GM23338 (cell line): ENCODE results near the gene FRMD1. TPM values are rescaled to one million over a fixed set of nuclear protein-coding genes. Genes with fewer than 3 reads are reported as not detected.

Source experiments
- ATAC-seq: fragments of 200-7000 bp; cut with Tn5 transposase; 3 replicates; pipeline ENCODE4 v1.9.1; 2020
- DNase-seq: peaks from one replicate; pipeline ENCODE4 v3.0.0-alpha.2; 2015; ENCODE audit warnings: low spot score
- H2AFZ ChIP-seq: fragments of 200-600 bp; sonication (generic); 2 replicates; pipeline ENCODE4 v1.8.0; 2016; ENCODE audit warnings: antibody characterized with exemption, mild to moderate bottlenecking, moderate library complexity
- H3F3A ChIP-seq: fragments of 200-600 bp; sonication (generic); replicated peaks from 2 replicates; pipeline ENCODE4 v1.8.0; 2017; ENCODE audit warnings: antibody characterized with exemption, mixed run types, low read depth
- H3K27ac ChIP-seq: fragments of 200-600 bp; sonication (generic); 2 replicates; pipeline ENCODE4 v1.6.1; 2016; ENCODE audit warnings: low read depth
- H3K27me3 ChIP-seq: fragments of 200-600 bp; sonication (generic); 2 replicates; pipeline ENCODE4 v1.8.0; 2016; ENCODE audit warnings: mild to moderate bottlenecking, mixed run types, moderate library complexity; ENCODE audit not compliant: insufficient read depth
- H3K36me3 ChIP-seq: fragments of 200-600 bp; sonication (generic); 2 replicates; pipeline ENCODE4 v1.8.0; 2016; ENCODE audit warnings: mild to moderate bottlenecking; ENCODE audit not compliant: insufficient read depth
- H3K4me1 ChIP-seq: fragments of 200-600 bp; sonication (generic); 2 replicates; pipeline ENCODE4 v1.8.0; 2016; ENCODE audit warnings: mild to moderate bottlenecking, moderate library complexity; ENCODE audit not compliant: insufficient read depth
- H3K4me2 ChIP-seq: fragments of 200-600 bp; sonication (generic); 2 replicates; pipeline ENCODE4 v1.7.1; 2017; ENCODE audit warnings: mixed run types
- H3K4me3 ChIP-seq: fragments of 200-600 bp; sonication (generic); 2 replicates; pipeline ENCODE4 v1.6.1; 2016; ENCODE audit warnings: mixed run types
- H3K79me2 ChIP-seq: fragments of 200-600 bp; sonication (generic); replicated peaks from 2 replicates; pipeline ENCODE4 v1.8.0; 2017; ENCODE audit warnings: mild to moderate bottlenecking; ENCODE audit not compliant: insufficient read depth
- H3K9me2 ChIP-seq: fragments of 200-600 bp; sonication (generic); 2 replicates; pipeline ENCODE4 v1.8.0; 2017; ENCODE audit not compliant: insufficient read depth
- H4K20me1 ChIP-seq: fragments of 200-600 bp; sonication (generic); replicated peaks from 2 replicates; pipeline ENCODE4 v1.8.0; 2017; ENCODE audit warnings: mild to moderate bottlenecking; ENCODE audit not compliant: insufficient read depth
- H3K27ac Mint-ChIP-seq: 2 replicates; pipeline ENCODE4 v1.8.0; 2020; ENCODE audit warnings: inconsistent platforms, mild to moderate bottlenecking, moderate library complexity, mixed read lengths
- H3K27me3 Mint-ChIP-seq: 3 replicates; pipeline ENCODE4 v1.8.0; 2022; ENCODE audit warnings: low read depth, mild to moderate bottlenecking, moderate library complexity, mixed read lengths, inconsistent platforms; ENCODE audit not compliant: insufficient read depth, poor library complexity
- H3K36me3 Mint-ChIP-seq: 3 replicates; pipeline ENCODE4 v1.8.0; 2021; ENCODE audit warnings: low read depth, mild to moderate bottlenecking, inconsistent platforms, moderate library complexity, mixed read lengths
- H3K4me1 Mint-ChIP-seq: 3 replicates; pipeline ENCODE4 v1.8.0; 2020; ENCODE audit warnings: mild to moderate bottlenecking, inconsistent platforms, mixed read lengths
- H3K4me3 Mint-ChIP-seq: 3 replicates; pipeline ENCODE4 v1.8.0; 2021; ENCODE audit warnings: moderate library complexity, mild to moderate bottlenecking, inconsistent platforms, mixed read lengths
- H3K9me3 Mint-ChIP-seq: 3 replicates; pipeline ENCODE4 v1.8.0; 2020; ENCODE audit warnings: moderate library complexity, mild to moderate bottlenecking, inconsistent platforms, mixed read lengths
- CTCF ChIP-seq, 2 experiments: fragments of 200-600 bp in 1 of 2; sonication (generic) in 1 of 2; conservative IDR thresholded peaks; 2 replicates each; pipeline versions ENCODE4 v1.5.1 to v1.6.1; 2016 to 2017; ENCODE audit warnings: antibody characterized with exemption in 2 of 2, low read depth in 2 of 2, mild to moderate bottlenecking in 2 of 2, moderate library complexity in 1 of 2
- EZH2 ChIP-seq: fragments of 200-600 bp; sonication (generic); IDR thresholded peaks from one replicate; pipeline ENCODE4 v1.8.0; 2017; ENCODE audit warnings: antibody characterized with exemption, mild to moderate bottlenecking, low read depth; ENCODE audit not compliant: unreplicated experiment
- EZH2phosphoT487 ChIP-seq: fragments of 200-600 bp; sonication (generic); IDR thresholded peaks from one replicate; pipeline ENCODE4 v1.8.1; 2018; ENCODE audit warnings: antibody characterized with exemption; ENCODE audit not compliant: unreplicated experiment
- NANOG ChIP-seq: IDR thresholded peaks from 2 replicates; pipeline ENCODE4 v1.6.1; 2016; ENCODE audit warnings: antibody characterized with exemption, borderline replicate concordance
- POLR2AphosphoS5 ChIP-seq: IDR thresholded peaks from 2 replicates; pipeline ENCODE4 v1.6.1; 2016; ENCODE audit warnings: antibody characterized with exemption, low read depth
- ZNF331 ChIP-seq: fragments of 250-450 bp; sonication (Bioruptor Pico); IDR thresholded peaks from 2 replicates; pipeline ENCODE4 v1.5.0; 2020; ENCODE audit warnings: low read depth, mild to moderate bottlenecking, moderate library complexity
- ZNF462 ChIP-seq: fragments of 250-450 bp; sonication (Bioruptor Pico); IDR thresholded peaks from 2 replicates; pipeline ENCODE4 v1.5.0; 2020; ENCODE audit warnings: mild to moderate bottlenecking, moderate library complexity
- polyA plus RNA-seq: library from polyadenylated mRNA; unstranded; fragments of >200 nt; fragmentation: Nextera tagmentation; extraction: Ambion mirVana; gene quantifications from 2 replicates; pipeline ENCODE4 v1.2.1, GENCODE V29; 2016
- total RNA-seq: library from RNA; depleted of rRNA; stranded (reverse); fragments of >200 nt; shearing (Covaris generic); gene quantifications from 2 replicates; pipeline ENCODE4 v1.2.3, GENCODE V29; 2014

FRMD1 gene
- total and polyA plus RNA-seq, 2 experiments from 2014 or later = 1.0 to 2.0 TPM

GRCh38 chr6:168053086-168053956 lies 25.7 kb downstream of the FRMD1 start:
- H3K79me2 ChIP-seq = no peaks in the 10 kb centered on the region
- no peaks in the 10 kb centered on the region for H3K9me2 ChIP-seq
- Mint-ChIP-seq H3K36me3 (no peaks in the 10 kb centered on the region), H3K4me3 (no peak overlapping the region), H3K4me1 (no peaks in the 10 kb centered on the region), H3K9me3 (no peaks in the 10 kb centered on the region), H3K27ac (no peak overlapping the region), H3K27me3 (peaks cover 10% of the 10 kb centered on the region)
- H3K27me3 ChIP-seq = no peaks in the 10 kb centered on the region
- no peaks in the 10 kb centered on the region for H3K4me1 ChIP-seq
- H3K36me3 ChIP-seq = no peaks in the 10 kb centered on the region
- no peaks in the 10 kb centered on the region for H4K20me1 ChIP-seq
- no peak for DNase-seq
- no peak overlapping the region for H3K27ac ChIP-seq
- H3K4me2 ChIP-seq = no peak overlapping the region
- no peak for ATAC-seq
- no peak overlapping the region for H3K4me3 ChIP-seq
- peak overlapping the region; percentile 56; the same call in 1 of the 2 replicates for H2AFZ ChIP-seq
- H3F3A ChIP-seq = no peaks in the 10 kb centered on the region
- TF ChIP-seq ZNF331 (CRISPR knock-in tag) (no peak), NANOG (no peak), POLR2AphosphoS5 (no peak), ZNF462 (CRISPR knock-in tag) (no peak), EZH2 (no peak), EZH2phosphoT487 (no peak), CTCF (conservative IDR thresholded peaks at IDR 0.05; ENCODE audit: low read depth in 2 of 2) (no peak)
